Heart right ventricle (tissue), 16 donors: ENCODE measurements around the gene DCDC2B. TPM values are rescaled to one million over a fixed set of nuclear protein-coding genes. Genes with fewer than 3 reads are reported as not detected.
A peak's percentile ranks its signal among the peaks of the same experiment; 100 is the strongest.

ENCODE experiments used
- ATAC-seq, 8 donors: fragments of 200-7000 bp; cut with Tn5 transposase; one replicate each; pipeline ENCODE4 v1.9.1; 2020; ENCODE audit warnings: mild to moderate bottlenecking in 8 of 8, moderate library complexity in 8 of 8, moderate number of reproducible peaks in 1 of 8
- DNase-seq, 2 donors: peaks; one replicate each; pipeline ENCODE4 v3.0.0-alpha.2; 2020
- H3K27ac ChIP-seq, 10 donors: fragments of 200-600 bp; sonication (generic) in 2 of 10; one replicate each; pipeline versions ENCODE4 v1.5.0 to v1.8.0; 2020 to 2022; ENCODE audit warnings: mild to moderate bottlenecking in 3 of 10
- H3K27me3 ChIP-seq, 7 donors: fragments of 200-600 bp; one replicate each; pipeline ENCODE4 v1.8.0; 2021 to 2022; ENCODE audit warnings: mild to moderate bottlenecking in 2 of 7
- H3K36me3 ChIP-seq, 9 donors: fragments of 200-600 bp; sonication (generic) in 1 of 9; one replicate each; pipeline versions ENCODE4 v1.5.0 to v1.8.0; 2020 to 2022; ENCODE audit warnings: mild to moderate bottlenecking in 2 of 9
- H3K4me1 ChIP-seq, 9 donors: fragments of 200-600 bp; sonication (generic) in 1 of 9; one replicate each; pipeline versions ENCODE4 v1.5.0 to v1.8.0; 2020 to 2022; ENCODE audit warnings: mild to moderate bottlenecking in 4 of 9
- H3K4me3 ChIP-seq, 10 donors: fragments of 200-600 bp; sonication (generic) in 2 of 10; one replicate each; pipeline versions ENCODE4 v1.5.0 to v1.8.0; 2020 to 2022; ENCODE audit warnings: mild to moderate bottlenecking in 7 of 10, moderate library complexity in 2 of 10
- H3K9me3 ChIP-seq, 11 donors: fragments of 200-600 bp in 10 of 11; sonication (generic) in 2 of 11; one replicate each; pipeline versions ENCODE4 v1.5.0 to v1.8.0; 2013 to 2022; ENCODE audit warnings: mild to moderate bottlenecking in 2 of 11, control low read depth in 1 of 11, moderate library complexity in 1 of 11
- WGBS, 2 donors: extraction: QIAGEN DNeasy Blood & Tissue Kit; methylation state at CpG; one replicate each; pipeline ENCODE4 v1.1.7; 2013; ENCODE audit warnings: inconsistent platforms in 1 of 2; 5-methylcytosine and 5-hydroxymethylcytosine counted together
- intact Hi-C, 10 donors: fragments of 100-400 bp; cut with DNase I; formaldehyde crosslinking; loops; one replicate each; pipeline versions ENCODE4 v1.11.1 to v1.14.2; 2022
- polyA plus RNA-seq, 2 donors: library from polyadenylated mRNA; stranded (reverse); fragments of 200-250 nt; gene quantifications; one replicate each; pipeline ENCODE4 v1.2.3, GENCODE V29; 2013
- total RNA-seq, 10 donors: library from RNA; stranded (reverse); fragmentation: NEBNext Ultra II Directional in 3 of 10; extraction: Animal tissue kit (Norgen Biotek cat#: 25700) in 3 of 10; gene quantifications; one replicate each; pipeline versions ENCODE4 v1.2.1 to v1.2.4, GENCODE V29; 2021 to 2023
- TF ChIP-seq, protein P1 (sequence below), 9 donors: fragments of 200-600 bp; sonication (generic) in 2 of 9; IDR thresholded peaks; one replicate each; pipeline versions ENCODE4 v1.5.0 to v1.8.0; 2021 to 2022; ENCODE audit warnings: antibody characterized with exemption in 9 of 9, mild to moderate bottlenecking in 5 of 9, moderate library complexity in 1 of 9
- donor health status: Arrhythmogenic right ventricular cardiomyopathy.
- donor health status: ischemic (EF 13 %, LVEDD 7.1; RV severe dilation, severe dysfunction).
- donor health status: healthy with polysubstance abuse.
- donor health status: DM: no; HTN: yes; CAD: no.
- donor health status: DM: no; HTN: no; CAD: no.
- donor health status: ischemic (EF 25% LVEDD 6.9; RV normal size, moderate dysfunction).
- donor health status: ischemic (EF 25% LVEDD 5.7; RV mildly dilated, moderate dysfunction).
- donor health status: healthy.
- donor health status: DM: yes; HTN: yes; CAD: no.
- donor health status: Ischemic cardiomyopathy.
- donor health status: ischemic (EF 35%, LVEDD 5.7; RV mildly dilated, moderate dysfunction).
- donor health status: nonischemic (EF 11% LVEDD 7.7; RV severe dilation, severe dysfunction).
- donor health status: DM: yes; HTN: yes; CAD: no.
- donor health status: PGD.
- donor health status: ischemic (EF 29% LVEDD 5.4; RV normal size, mild dysfunction).
- donor health status: nonischemic (EF 23%, LVEDD 6.1; RV moderate dilation, normal function).

Gene DCDC2B
- total and polyA plus RNA-seq, 12 donors: not detected

DNA sequence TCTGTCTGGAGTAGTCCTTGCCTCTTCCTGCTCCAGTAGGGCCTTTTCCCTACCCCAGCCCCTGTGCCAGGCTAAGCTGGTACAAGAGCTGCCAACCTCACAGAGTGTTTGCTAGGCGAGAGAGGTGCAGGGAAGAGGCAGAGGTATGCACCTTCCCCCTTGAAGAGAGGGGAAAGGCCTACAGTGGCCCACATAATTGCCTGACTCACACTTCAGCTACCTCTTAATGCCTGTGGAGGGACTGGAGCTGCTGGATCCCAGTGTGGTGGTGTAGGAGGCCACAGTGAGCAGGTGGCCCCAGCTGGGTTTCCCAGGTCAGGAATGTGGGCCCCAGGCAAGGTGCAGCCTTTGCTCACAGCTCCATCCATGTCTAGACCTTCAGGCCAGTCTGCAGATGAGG lies 11.8 kb upstream of the DCDC2B start:
- H3K27me3 ChIP-seq: no peaks in the 10 kb centered on the region
- H3K4me3 ChIP-seq: no peak overlapping the region
- peaks cover 12 to 52% (median 36%) of the 10 kb centered on the region in 9 donors for H3K4me1 ChIP-seq
- DNase-seq: no peak
- peak overlapping the region in 4 of 10 donors; percentile 5 to 86 (median 28) for H3K27ac ChIP-seq
- WGBS, 2 donors: 75 to 92% methylated on average over 1 of the region's 1 CpG
- TF ChIP-seq, protein P1, sequence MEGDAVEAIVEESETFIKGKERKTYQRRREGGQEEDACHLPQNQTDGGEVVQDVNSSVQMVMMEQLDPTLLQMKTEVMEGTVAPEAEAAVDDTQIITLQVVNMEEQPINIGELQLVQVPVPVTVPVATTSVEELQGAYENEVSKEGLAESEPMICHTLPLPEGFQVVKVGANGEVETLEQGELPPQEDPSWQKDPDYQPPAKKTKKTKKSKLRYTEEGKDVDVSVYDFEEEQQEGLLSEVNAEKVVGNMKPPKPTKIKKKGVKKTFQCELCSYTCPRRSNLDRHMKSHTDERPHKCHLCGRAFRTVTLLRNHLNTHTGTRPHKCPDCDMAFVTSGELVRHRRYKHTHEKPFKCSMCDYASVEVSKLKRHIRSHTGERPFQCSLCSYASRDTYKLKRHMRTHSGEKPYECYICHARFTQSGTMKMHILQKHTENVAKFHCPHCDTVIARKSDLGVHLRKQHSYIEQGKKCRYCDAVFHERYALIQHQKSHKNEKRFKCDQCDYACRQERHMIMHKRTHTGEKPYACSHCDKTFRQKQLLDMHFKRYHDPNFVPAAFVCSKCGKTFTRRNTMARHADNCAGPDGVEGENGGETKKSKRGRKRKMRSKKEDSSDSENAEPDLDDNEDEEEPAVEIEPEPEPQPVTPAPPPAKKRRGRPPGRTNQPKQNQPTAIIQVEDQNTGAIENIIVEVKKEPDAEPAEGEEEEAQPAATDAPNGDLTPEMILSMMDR (IDR thresholded peaks at IDR 0.05): no peak
- H3K9me3 ChIP-seq: no peaks in the 10 kb centered on the region
- no peak for ATAC-seq
- intact Hi-C loops: no loop called here
- peaks cover 0 to 70% (median 48%) of the 10 kb centered on the region in 9 donors for H3K36me3 ChIP-seq

DNA sequence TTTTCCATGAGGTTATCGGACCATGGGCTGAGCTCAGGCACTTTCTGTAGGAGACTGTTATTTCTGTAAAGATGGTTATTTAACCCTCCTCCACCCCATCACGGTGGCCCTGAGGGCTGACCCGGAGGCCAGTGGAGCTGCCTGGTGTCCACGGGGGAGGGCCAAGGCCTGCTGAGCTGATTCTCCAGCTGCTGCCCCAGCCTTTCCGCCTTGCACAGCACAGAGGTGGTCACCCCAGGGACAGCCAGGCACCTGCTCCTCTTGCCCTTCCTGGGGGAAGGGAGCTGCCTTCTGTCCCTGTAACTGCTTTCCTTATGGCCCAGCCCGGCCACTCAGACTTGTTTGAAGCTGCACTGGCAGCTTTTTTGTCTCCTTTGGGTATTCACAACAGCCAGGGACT lies 11.1 kb upstream of the DCDC2B start:
- H3K27me3 ChIP-seq: no peaks in the 10 kb centered on the region
- peak overlapping the region in 3 of 10 donors; percentile 1 to 86 (median 9) for H3K27ac ChIP-seq
- H3K4me1 ChIP-seq: peaks cover 12 to 54% (median 38%) of the 10 kb centered on the region in 9 donors
- no peak overlapping the region for H3K4me3 ChIP-seq
- H3K36me3 ChIP-seq: peaks cover 0 to 63% (median 42%) of the 10 kb centered on the region in 9 donors
- no peak for DNase-seq
- TF ChIP-seq, protein P1 (IDR thresholded peaks at IDR 0.05): no peak
- no peak for ATAC-seq
- intact Hi-C loops: no loop called here
- 72 to 75% methylated on average over 6 of the region's 6 CpGs for WGBS, 2 donors
- no peaks in the 10 kb centered on the region for H3K9me3 ChIP-seq

DNA sequence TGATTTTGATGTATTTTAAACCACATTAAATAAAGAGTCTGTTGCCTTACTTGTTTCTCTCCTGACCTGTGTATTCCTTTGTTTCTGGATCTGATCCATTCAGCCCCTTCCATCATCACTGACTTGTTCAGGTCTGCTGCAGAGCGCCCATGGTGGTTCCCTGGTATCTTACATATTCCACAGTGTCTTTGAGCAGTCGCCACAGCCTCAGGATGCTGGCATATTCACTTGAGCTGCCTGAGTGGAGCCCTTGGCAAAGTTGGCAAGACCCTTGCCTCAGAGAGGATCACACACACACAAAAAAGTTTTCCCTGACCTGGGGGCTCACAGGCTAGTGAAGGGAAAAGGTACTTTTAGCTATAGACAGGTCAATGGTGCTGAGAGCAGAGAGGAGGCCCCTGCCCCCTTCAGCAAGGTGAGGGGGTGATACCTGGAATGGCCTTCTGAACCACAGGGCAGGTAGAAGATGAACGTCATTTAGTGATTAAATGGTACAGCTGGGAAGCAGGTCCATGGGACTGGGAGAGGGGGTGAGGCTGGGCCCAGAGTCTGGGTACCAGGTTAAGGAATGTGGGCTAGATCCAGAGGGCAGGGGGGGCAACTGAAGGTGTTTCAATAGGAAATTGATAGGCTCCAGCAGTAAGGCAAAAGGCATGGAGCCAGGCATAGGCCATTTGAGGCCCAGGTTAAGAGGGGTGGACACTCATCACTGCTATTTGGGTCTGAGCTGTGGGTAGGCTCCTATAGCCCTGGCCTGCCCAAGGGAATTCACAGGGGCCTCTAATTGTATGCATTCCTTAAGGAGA lies 10.4 kb upstream of the DCDC2B start:
- ATAC-seq (no peak), DNase-seq (no peak)
- TF ChIP-seq, protein P1 (IDR thresholded peaks at IDR 0.05): no peak
- peak overlapping the region in 4 of 10 donors; percentile 81 to 88 (median 86) for H3K27ac ChIP-seq
- no peak overlapping the region for H3K4me3 ChIP-seq
- H3K9me3 ChIP-seq: no peaks in the 10 kb centered on the region
- H3K36me3 ChIP-seq: peaks cover 0 to 57% (median 36%) of the 10 kb centered on the region in 9 donors
- WGBS, 2 donors: 80 to 84% methylated on average over 3 of the region's 3 CpGs
- H3K4me1 ChIP-seq: peaks cover 12 to 54% (median 38%) of the 10 kb centered on the region in 9 donors
- no peaks in the 10 kb centered on the region for H3K27me3 ChIP-seq
- intact Hi-C loops: no loop called here

DNA sequence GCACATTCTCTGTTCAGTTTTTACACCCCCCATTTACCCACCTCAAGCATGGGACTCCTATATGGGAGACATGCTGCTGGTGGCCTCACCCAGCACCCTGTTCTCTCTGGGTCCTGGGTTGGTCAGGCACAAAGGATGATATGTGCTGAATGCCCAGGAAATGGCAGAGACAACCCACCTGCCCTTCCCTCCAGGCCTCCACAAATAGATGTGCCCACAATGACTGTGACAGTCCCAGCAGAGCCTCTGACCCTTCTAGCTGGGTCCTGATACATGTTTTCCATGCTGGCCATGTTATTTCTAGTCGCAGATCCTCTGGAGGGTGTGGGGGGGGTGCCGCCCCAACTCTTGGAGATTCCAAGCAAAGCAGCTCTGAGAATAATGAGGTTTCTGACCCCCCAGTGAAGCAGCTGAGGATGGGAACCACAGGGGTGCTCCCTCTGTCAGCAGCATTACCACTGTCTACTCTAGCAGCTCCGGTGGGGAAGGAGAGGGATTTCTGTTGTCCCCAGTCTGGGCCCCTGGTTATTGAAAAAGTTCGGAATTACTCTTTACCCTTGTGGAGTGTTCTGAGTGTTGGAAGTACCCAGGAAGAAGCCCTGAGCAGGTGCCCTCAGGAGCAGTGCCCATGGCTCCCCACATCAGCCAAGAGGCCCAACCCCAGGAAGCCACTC lies 9.7 kb upstream of the DCDC2B start:
- Histone ChIP-seq H3K9me3 (no peaks in the 10 kb centered on the region), H3K4me1 (peaks cover 12 to 54% (median 38%) of the 10 kb centered on the region in 9 donors), H3K27ac (peak overlapping the region in 8 of 10 donors; percentile 81 to 93 (median 86)), H3K27me3 (no peaks in the 10 kb centered on the region), H3K4me3 (peak overlapping the region in 4 of 10 donors; percentile 61 to 75 (median 66)), H3K36me3 (peaks cover 0 to 51% (median 29%) of the 10 kb centered on the region in 9 donors)
- DNase-seq (no peak), ATAC-seq (no peak)
- WGBS, 2 donors: 43 to 55% methylated on average over 4 of the region's 4 CpGs
- TF ChIP-seq, protein P1 (IDR thresholded peaks at IDR 0.05): no peak
- intact Hi-C loops: no loop called here
